Stimulated activated CD4-positive, alpha-beta T cell treated with anti-CD3 and anti-CD28 coated beads, Interleukin-15, amount 100 ng/mL, for 48 hours (primary cell): ENCODE data around the gene SPATS2L.

Experiments used
- DNase-seq, 2 donors: peaks; one replicate each; pipeline ENCODE4 v3.0.0-alpha.2; 2020; ENCODE audit warnings: low read depth in 2 of 2

Gene SPATS2L

GRCh38 chr2:200306196-200306930 is at the start of gene SPATS2L:
Gene SPATS2L, plus strand, starts transcription at chr2:200306693. Its CDS starts 82,552 bp downstream, at chr2:200389245.
- DNase-seq, result peak in 1 of 2 donors; percentile 31

GRCh38 chr2:200257570-200257969 is 48.9 kb upstream of the SPATS2L start:
- no peak for DNase-seq

GRCh38 chr2:200258081-200258480 is 48.4 kb upstream of the SPATS2L start:
- no peak for DNase-seq

GRCh38 chr2:200258881-200259576 is 47.5 kb upstream of the SPATS2L start:
- no peak for DNase-seq

- no peak for DNase-seq
These were observed 46.9 kb upstream of the SPATS2L start for GRCh38 chr2:200259577-200259957.

GRCh38 chr2:200262047-200262446 is 44.4 kb upstream of the SPATS2L start:
- DNase-seq, result no peak

- DNase-seq, result no peak
These were observed 43.2 kb upstream of the SPATS2L start for GRCh38 chr2:200263279-200263678.

GRCh38 chr2:200264631-200265030 is 41.9 kb upstream of the SPATS2L start:
- no peak for DNase-seq

GRCh38 chr2:200266406-200266805 is 40.1 kb upstream of the SPATS2L start:
- DNase-seq, result no peak

GRCh38 chr2:200267350-200267749 is 39.1 kb upstream of the SPATS2L start:
- DNase-seq, result no peak

- no peak for DNase-seq
These were observed 35.8 kb upstream of the SPATS2L start for GRCh38 chr2:200270732-200271131.

GRCh38 chr2:200272320-200272719 is 34.2 kb upstream of the SPATS2L start:
- DNase-seq, result no peak

- DNase-seq, result no peak
These were observed 32.1 kb upstream of the SPATS2L start for GRCh38 chr2:200274116-200275075.

GRCh38 chr2:200275295-200276013 is 31.0 kb upstream of the SPATS2L start:
- no peak for DNase-seq

GRCh38 chr2:200276472-200276871 is 30.0 kb upstream of the SPATS2L start:
- DNase-seq, result no peak

GRCh38 chr2:200278694-200279316 is 27.7 kb upstream of the SPATS2L start:
- DNase-seq, result no peak

GRCh38 chr2:200279857-200280256 is 26.6 kb upstream of the SPATS2L start:
- DNase-seq, result no peak

GRCh38 chr2:200286578-200286977 is 19.9 kb upstream of the SPATS2L start:
- DNase-seq, result no peak

GRCh38 chr2:200288670-200289429 is 17.6 kb upstream of the SPATS2L start:
- no peak for DNase-seq

- no peak for DNase-seq
These were observed 10.4 kb upstream of the SPATS2L start for GRCh38 chr2:200296118-200296517.
